NB4 (cell line): Measurements from ENCODE around the gene ZER1.

Source experiments
- MAX ChIP-seq: IDR thresholded peaks from 2 replicates; pipeline ENCODE4 v1.6.1; 2011; ENCODE audit warnings: low read depth, low read length
- MYC ChIP-seq: IDR thresholded peaks from 2 replicates; pipeline ENCODE4 v1.6.1; 2011; ENCODE audit warnings: low read depth, low read length
- POLR2A ChIP-seq: IDR thresholded peaks from 2 replicates; pipeline ENCODE4 v1.6.1; 2011; ENCODE audit warnings: mild to moderate bottlenecking; ENCODE audit not compliant: insufficient read length; ENCODE audit errors: extremely low read depth
- TF ChIP-seq, protein P1 (sequence below): IDR thresholded peaks from one replicate; pipeline ENCODE4 v1.5.1; 2012; ENCODE audit warnings: low read depth, low read length

GRCh38 chr9:128696923-128697707 is 74.6 kb downstream of the ZER1 start:
- TF ChIP-seq, protein P1, sequence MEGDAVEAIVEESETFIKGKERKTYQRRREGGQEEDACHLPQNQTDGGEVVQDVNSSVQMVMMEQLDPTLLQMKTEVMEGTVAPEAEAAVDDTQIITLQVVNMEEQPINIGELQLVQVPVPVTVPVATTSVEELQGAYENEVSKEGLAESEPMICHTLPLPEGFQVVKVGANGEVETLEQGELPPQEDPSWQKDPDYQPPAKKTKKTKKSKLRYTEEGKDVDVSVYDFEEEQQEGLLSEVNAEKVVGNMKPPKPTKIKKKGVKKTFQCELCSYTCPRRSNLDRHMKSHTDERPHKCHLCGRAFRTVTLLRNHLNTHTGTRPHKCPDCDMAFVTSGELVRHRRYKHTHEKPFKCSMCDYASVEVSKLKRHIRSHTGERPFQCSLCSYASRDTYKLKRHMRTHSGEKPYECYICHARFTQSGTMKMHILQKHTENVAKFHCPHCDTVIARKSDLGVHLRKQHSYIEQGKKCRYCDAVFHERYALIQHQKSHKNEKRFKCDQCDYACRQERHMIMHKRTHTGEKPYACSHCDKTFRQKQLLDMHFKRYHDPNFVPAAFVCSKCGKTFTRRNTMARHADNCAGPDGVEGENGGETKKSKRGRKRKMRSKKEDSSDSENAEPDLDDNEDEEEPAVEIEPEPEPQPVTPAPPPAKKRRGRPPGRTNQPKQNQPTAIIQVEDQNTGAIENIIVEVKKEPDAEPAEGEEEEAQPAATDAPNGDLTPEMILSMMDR: no peak
- TF ChIP-seq MAX: no peak
- no peak for TF ChIP-seq POLR2A
- no peak for TF ChIP-seq MYC
